GM03348 (cell line): ENCODE data around the gene MDGA2.

Experiments used
- DNase-seq: peaks from one replicate; pipeline ENCODE4 v3.0.0; 2012; ENCODE audit warnings: low spot score

Gene MDGA2

DNA sequence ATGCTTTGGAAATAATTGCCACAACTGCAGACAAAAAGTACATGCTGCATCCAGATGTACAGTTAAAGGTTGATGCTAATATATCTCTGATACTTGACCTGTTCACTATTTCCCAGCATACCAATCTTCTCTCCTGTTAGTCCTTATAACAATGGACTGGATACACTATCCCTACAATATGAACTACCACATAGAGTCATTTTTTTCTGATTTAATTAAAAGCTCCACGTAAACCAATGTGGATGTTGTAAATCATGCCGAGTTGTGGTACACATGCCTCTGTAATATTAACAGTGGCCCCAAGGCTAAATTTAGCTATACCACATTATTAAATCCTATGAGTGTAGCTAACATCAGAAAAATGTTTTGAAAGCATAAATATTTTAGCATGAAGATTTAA, 554.8 kb downstream of the MDGA2 start:
- no peak for DNase-seq

DNA sequence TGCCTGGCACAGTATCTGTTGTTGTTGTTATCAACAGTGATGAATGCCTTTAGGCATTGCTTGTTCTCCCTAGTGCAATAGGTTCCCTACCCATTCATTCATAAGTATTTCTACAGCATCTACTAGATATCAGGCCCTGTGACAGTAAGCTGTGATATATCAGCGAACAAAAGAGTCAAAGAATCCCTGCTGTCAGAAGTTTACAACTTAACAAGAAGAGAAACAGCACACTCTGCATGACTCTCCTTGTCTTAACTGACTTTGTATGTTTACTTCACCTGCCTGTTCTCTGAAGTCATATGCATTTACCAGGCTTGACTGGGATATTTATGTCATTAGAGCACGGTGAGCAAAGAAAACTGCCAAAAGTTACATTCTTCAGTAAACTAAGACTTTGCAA, 571.6 kb downstream of the MDGA2 start:
- DNase-seq = no peak

DNA sequence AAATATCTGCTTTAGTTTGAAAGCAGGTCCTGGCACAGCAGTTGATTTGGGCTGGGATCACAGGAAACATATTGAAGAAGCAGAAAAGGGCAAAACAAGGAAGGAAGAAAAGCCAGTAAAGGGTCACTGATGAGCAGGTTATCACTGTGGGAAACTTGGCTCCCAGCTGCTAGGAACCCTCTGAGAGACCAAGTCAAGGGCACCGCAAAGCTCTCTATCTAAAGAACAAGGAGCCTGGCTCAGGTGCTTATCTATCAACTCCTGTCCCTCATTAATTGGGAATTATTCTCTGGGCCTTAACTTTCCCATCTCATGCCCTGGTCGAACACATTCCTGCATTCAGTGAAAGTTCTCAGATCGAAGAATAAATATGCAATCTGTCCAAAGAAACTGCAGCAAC, 572.9 kb downstream of the MDGA2 start:
- DNase-seq = no peak

DNA sequence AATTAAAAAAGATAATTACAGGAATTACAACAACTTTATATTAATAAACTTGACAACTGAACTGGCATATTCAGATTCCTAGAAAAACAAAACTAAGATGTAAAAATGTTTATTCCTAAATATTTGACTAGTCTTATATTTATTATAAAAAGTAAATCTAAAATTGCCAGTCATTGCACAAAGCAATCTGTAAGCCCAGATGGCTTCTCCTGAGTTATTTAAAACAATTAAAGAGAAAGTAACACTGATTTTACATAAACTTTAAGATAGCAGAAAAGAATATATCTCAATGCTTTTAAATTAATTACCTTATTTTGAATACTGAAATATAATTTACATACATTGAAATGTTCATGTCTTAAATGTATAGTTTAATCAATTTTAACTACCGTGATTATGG, 589.7 kb downstream of the MDGA2 start:
- DNase-seq = no peak

DNA sequence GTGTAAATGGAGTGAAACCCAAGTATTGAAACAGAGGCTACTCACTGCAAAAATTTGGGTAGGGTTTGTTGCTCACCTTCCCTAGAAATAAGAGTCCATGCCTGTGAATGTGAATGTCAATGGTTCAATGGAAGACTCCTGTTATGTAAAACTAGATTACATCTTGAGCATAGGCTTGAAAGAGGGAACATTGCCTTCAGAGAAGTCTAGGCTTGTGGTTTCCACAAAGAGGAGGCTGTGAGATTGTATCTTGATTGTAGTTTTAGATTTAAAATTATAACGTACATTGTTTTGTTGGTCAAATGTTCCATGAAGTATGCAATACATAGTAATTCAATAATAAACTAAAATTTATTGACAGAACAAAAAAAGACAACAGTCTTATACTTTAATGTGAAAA, 610.1 kb downstream of the MDGA2 start:
- DNase-seq = no peak

DNA sequence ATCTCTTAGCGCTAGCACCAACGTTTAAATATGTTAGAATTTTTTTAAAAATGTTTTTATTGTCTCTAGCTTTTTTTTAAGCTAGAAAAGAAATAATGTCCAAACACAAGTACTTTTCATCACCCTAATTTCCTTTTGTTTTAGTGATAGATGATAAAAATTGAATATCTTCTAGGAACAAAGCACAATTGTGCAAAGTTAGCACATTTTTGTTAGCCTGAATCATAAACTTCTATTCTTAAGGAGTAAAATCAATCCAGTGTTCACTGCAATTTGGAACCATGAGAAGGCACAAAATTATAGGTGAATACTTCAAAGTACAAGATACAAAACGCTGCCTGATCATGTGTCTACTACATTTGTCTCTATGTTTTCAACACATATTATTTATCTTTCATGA, 615.4 kb downstream of the MDGA2 start:
- DNase-seq = no peak

DNA sequence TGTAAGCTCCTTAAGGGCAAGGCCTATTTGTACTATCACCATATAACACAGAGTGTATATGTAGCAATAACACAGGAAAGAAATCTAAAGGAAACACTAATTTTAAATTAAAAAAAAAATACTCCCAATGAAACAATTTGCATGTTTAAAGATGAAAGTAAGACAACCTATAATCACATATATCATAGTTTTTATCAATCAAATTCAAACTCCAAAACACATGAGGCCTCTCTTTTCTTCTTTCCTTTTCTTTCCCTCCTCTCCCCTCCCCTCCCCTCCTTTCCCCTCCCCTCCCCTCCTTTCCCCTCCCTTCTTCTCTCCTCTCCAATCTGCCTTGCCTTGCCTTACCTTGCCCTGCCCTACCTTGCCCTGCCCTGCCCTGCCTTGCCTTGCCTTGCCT, 618.0 kb downstream of the MDGA2 start:
- no peak for DNase-seq

DNA sequence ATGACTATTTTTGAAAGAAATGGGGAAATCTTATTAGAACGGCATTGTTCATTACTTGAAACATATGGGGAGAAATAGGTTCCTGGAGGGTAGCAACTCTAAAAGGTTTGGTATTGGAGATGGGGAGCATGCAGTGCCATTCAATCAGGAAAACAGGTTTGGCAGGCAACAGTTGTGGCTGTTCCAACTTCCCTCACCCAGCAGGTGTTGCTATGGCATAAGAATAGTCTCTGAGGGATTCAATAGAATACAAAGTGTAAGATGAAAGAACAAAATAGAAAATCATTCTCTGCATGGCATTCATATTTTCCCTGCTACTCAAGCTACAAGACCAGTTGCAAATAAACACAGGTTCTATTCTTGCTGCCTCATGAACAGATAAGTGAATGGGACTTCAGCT, 630.6 kb downstream of the MDGA2 start:
- DNase-seq = no peak

DNA sequence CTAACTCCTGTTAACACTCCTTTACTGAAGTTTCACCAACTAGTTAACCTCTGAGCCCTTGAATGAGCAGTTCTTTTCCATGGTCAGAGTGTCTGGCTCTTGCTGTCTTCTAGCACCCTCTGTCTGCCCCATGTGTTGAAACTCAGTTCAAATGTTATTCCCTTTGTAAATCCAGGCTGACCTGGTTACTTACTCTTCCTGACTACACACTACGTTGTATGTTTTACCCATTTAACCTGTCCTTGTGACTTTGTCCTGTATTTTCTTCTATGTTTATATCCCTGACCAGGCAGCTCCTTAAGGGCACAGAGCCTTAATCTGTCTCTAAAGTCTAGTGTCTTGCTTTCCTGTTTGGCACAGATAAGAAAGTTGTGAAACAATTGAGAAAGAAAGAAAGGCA, 634.9 kb downstream of the MDGA2 start:
- no peak for DNase-seq

DNA sequence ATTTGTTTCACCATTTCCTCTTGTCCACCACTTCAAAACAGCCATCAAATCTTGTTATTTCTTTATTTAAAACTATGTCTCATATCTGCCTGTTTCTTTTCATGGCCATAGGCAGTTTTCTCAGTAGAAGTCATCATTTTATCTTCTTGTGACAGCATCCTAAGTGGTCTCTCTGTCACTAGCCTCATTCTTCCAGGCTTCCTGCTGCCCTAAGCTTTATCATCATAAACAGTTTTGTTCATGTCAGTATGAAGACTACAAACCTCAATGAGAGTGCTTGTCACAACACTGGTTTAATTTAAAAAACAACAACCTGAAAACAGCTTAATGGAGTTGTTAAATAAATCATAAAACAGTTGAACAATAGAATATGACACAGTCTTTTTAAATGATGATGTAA, 636.1 kb downstream of the MDGA2 start:
- DNase-seq = no peak

DNA sequence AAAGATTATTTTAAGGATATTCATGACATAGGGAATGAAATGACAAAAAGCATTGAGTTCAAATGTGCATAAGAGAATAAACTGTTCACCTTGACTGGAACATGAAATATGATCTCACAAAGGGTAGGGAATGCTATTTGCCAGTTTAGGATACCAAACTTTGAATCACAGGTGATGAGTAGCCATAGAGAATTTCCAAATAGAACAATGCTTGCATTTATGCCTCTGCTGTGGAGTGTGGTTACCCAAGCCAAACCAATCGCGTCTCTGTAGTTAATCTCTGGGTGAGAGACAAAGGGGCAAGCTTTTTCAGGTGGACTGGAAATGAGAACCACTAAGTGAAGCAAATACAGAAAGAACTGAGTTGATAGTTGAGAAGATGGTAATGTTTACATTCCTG, 652.7 kb downstream of the MDGA2 start:
- no peak for DNase-seq

DNA sequence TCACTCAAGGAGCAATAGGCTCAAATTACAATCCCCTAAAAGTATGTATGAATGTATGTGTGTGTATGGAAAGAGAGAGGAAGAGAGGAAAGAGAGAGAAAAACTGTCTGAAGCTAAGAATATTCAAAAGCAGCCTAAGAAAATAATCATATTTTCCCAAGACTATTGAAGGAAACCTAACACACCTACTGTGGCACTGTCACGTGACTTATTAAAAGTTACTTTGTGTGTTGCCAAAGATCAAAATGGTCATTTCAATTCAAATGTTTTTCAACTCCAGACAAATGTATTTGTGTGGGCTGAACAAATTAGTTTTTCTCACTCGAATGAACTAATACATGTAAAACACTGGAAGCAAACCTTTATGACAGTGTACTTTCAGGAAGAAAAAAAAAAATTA, 654.9 kb downstream of the MDGA2 start:
- no peak for DNase-seq

DNA sequence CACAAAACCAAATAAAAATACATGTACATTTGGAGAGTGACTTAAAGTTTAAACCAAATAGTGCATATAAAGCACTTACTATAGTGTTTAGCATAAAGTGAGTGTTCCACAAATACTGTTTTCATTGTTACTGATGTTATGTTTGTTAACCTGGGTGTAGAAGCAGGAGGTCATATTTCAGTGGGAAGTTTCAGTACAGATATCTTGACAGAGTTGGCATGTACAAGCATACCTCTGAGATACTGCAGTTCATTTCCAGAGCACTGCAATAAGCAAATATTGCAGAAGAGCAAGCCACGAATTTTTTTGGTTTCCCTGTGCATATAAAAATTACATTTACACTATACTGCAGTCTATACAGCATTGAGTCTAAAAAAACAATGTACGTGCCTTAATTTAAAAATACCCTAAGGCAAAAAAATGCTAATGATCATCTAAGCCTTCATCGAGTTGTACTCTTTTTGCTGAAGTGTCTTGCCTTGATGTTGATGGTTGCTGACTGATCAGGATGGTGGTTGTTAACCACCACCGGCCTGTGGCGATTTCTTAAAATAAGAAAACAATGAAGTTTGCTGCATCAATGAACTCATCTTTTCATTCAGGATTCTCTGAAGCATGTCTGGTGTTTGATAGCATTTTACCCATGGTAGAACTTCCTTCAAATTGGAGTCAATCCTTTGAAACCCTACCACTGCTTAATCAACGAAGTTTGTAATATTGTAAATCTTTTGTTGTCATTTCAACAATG, 662.7 kb downstream of the MDGA2 start:
- DNase-seq = no peak

DNA sequence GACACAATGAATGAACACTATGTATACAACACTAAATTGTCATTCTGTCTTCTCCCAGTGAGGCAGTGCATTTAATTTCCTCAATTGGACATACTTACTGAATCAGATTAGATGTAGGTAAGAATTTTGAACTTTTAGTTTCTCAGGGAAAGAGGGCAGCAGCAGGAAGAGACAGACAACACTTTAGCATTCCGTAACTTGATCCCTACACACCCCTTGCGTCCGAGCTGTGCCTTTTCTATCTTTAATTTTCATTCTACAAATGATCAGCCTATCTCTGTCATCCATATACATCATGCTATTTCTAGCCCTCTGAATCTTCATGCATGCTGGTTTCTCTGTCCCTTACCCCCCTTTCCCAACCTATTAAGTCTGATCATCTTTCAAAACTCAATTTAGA, 665.8 kb downstream of the MDGA2 start:
- no peak for DNase-seq

DNA sequence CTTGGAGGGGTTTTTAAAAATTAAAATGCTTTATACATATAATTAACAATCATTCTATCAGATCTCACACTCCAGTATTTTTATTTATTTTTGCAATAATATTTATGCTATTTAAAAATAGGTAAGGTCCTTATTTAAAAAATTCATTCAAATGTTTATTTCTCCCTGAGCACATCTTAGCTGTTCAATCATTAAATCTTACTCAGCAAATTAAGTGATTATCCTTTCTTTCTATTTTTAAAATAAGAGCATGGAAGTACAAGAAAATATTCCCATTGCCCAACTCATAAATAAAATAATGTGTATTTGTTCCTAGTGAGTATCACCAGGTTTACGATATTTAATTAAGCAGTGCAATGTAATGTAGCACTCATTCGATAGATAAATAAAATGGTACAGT, 666.7 kb downstream of the MDGA2 start:
- DNase-seq = no peak

DNA sequence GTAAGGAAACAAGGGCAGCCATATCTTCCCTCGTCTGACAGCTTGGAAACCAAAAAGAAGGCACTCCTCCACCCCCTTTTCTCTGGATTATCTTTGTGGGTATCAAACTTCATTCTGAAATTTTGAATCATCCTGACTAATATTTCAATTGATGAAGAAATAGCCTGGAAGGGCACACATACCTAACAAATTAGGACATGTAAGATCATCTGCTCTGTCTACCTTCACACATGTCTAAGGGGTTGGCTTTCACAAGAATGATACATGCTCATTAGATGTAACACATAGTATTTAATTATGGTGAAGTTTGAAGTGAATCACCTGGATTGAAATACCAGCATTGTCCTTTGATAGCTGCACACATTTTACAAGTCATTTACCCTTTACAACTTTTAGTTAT, 675.7 kb downstream of the MDGA2 start:
- no peak for DNase-seq

DNA sequence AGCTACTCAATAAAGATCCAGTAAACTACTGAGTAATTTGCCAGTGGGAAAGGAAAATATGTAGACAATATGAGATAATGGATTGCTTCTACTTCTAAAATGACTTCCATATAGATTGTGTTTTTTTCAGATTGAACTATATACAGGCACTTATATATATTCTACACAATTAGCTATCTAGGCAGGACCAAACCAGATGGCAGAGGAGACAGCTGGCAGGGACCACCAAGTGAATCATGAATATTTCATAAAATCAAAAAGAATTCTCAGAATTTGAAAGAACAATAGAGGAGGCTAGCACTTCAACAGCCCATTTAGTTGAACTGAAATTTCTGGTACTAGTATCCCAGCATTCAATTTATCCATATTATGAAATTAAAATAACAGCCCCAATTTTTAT, 685.8 kb downstream of the MDGA2 start:
- no peak for DNase-seq

DNA sequence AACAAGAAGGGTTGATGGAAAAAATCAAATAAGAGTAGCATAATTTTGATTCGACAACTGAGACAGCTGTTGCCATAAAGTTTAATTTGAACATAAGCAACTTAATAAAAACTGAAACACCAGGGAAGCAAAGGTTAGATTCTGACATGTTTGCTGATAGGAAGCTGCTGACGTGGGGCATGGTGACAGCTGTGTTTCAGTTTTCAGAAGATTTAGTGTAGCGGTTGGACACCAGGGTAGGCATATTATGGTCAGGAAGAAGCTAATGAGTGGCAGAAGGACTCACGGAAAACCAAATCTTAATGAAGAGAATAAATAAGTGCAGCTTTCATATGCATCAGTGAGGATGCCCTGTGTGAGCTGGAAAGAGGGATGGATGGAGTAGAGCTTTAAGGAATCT, 687.1 kb downstream of the MDGA2 start:
- no peak for DNase-seq

DNA sequence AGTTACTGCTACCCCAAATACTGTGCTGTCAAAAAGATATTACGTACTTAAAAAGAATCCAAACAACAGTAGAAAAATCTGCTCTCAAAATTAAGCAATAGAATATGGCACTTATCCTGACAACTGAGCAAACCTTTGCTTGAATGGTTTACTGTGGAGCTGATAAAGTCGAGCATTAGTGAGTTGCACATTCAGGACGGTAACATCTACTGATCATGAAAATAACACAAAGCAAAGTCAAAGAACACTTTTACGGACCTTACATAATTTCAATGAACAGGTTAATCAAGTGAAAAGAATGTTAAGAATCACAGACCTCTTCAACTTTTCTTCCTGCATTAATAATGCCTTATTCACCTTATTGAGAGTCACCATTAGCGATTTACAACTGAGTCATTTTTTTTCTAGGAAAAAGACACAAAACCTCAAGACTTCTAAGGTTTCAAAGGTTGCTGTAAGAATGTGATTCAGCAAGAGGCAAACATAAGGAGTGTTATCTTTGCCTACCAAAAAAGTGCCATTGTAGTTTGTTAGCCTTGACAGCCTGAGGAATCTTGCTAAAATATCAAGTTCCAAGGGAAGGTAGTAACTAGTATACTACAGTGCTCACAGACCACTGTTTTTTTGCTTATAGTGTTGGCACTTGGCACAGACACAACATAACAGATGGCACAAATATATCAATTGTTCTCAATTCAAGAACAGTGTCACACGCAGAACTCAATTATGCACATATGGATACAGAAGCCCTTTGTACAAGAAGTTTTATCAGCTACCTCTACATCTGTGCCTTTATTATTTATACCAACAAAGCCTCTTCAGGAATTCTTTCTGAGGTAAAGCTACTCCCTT, 689.6 kb downstream of the MDGA2 start:
- no peak for DNase-seq

DNA sequence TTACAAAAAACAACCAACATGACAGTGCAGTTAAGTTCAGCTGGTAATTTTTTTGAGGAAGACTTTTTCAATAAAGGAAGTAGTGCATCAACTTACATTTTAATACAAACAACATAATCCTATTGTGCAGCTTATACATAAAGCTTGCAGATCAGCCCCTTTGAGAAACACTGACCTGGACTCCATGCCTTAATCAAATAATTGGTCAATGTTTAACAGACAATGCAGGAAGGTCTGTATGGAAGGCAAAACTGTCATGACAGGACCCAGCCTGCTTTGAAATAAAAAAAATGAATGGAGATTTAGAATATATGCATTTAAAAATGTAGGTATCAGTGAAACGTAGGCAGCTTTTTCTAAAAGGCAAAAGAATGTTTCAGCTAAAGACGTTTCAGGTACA, 702.1 kb downstream of the MDGA2 start:
- no peak for DNase-seq

DNA sequence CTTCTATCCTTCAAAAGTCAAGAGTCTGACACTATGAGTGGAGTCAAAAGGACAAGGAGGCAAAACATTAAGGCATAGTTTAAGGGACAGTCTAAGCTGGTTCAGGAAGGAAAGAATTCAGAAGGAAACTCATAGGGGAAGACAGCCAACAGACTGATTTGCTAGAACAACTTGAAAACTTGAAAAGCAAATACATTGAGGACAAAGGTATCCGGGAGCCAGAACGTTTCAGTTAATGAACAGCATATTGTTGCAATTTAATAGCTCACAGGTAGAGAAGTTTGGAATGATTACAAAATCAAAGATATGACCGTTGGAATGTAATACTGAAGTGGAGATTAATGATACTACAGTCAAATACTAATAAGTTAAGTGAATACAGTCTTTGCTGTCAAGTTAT, 711.0 kb downstream of the MDGA2 start:
- no peak for DNase-seq

DNA sequence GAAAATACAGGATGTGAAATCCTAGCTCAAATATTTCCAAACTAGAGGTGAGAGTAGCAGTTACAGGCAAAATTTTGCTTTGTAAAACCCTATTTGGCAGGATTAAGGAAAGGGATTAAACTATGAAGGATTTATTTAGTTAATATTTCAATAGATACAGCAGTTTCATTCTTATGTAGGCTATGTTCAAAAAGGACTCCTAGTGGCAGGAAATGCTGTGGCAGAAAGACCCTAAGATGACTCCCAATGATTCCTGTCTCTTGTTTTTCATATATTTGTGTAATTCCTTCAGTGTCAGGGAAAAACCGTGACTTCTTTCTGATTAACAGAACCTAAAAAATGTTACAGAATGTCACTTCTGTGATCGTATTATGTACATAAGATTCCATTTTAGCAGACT, 724.3 kb downstream of the MDGA2 start:
- no peak for DNase-seq

DNA sequence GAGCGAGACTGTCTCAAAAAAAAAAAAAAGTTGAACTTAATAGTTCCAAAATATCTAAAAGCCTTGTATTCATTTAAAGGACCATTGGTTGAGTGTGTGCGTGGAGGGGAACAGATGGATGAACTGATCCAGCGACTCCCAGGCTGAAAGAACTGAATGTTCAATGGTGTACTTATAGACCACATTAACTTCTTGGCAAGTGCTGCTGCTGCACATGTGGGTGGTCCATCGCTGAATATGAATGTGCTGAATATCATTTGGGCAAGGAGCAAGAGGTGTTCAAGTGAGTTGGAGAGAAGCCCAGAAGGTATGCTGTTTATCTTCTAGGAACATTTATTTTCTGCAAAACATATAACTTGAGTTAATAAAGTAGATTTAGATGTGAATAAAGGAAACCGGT, 734.8 kb downstream of the MDGA2 start:
- no peak for DNase-seq

DNA sequence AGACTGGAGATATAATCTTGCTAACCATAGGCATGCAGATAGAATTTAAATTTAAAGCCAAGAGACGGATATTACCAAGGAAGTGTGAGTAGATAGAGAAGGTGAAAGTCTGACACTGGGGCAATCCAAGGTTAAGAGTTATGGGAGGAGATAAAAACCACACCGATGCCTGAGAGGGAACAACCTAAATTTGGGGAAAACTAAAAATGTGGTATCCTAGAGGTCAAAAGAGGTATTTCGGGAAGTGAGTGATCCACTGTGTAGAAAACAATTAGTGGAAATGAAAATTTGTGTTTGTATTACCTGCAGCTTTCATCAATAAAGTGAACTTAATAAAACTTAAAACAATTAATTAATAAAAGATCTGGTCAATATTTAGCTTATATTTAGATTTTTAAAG, 754.9 kb downstream of the MDGA2 start:
- DNase-seq = no peak
